Tibial nerve (tissue), 4 donors: Measurements from ENCODE around the gene BCAS3. TPM values are rescaled to one million over a fixed set of nuclear protein-coding genes. Genes with fewer than 3 reads are reported as not detected.
A peak's percentile ranks its signal among the peaks of the same experiment; 100 is the strongest.

ENCODE experiments used
- DNase-seq, 2 donors: peaks; one replicate each; pipeline ENCODE4 v3.0.0-alpha.2; 2019; ENCODE audit warnings: low spot score in 2 of 2
- H3K27ac ChIP-seq, 4 donors: fragments of 200-600 bp; sonication (generic) in 3 of 4; one replicate each; pipeline ENCODE4 v1.5.1; 2017 to 2019; ENCODE audit warnings: mild to moderate bottlenecking in 1 of 4
- H3K27me3 ChIP-seq, 2 donors: fragments of 200-600 bp; sonication (generic) in 1 of 2; one replicate each; pipeline versions ENCODE4 v1.5.1 to v1.6.0; 2017 to 2019
- H3K36me3 ChIP-seq, 3 donors: fragments of 200-600 bp; sonication (generic); one replicate each; pipeline ENCODE4 v1.5.1; 2018 to 2019
- H3K4me1 ChIP-seq, 4 donors: fragments of 200-600 bp; sonication (generic) in 3 of 4; one replicate each; pipeline ENCODE4 v1.5.1; 2017 to 2019
- H3K4me3 ChIP-seq, 4 donors: fragments of 200-600 bp; sonication (generic) in 3 of 4; one replicate each; pipeline ENCODE4 v1.5.1; 2017 to 2019; ENCODE audit warnings: mild to moderate bottlenecking in 1 of 4, moderate library complexity in 1 of 4
- H3K9me3 ChIP-seq, 4 donors: fragments of 200-600 bp; sonication (generic) in 3 of 4; one replicate each; pipeline ENCODE4 v1.5.1; 2017 to 2019
- CTCF ChIP-seq, 5 experiments: fragments of 200-600 bp in 3 of 5; fragments of 450-650 bp in 2 of 5; sonication (generic) in 3 of 5; IDR thresholded peaks; one replicate each; pipeline ENCODE4 v1.5.1; 2016 to 2019; ENCODE audit warnings: antibody characterized with exemption in 5 of 5, mild to moderate bottlenecking in 3 of 5, moderate library complexity in 2 of 5
- EP300 ChIP-seq, 2 donors: sonication (generic); formaldehyde crosslinking; IDR thresholded peaks; one replicate each; pipeline ENCODE4 v1.6.1; 2017; ENCODE audit warnings: antibody characterized with exemption in 2 of 2, mild to moderate bottlenecking in 1 of 2
- POLR2A ChIP-seq, 2 donors: fragments of 450-650 bp; IDR thresholded peaks; one replicate each; pipeline ENCODE4 v1.6.1; 2017; ENCODE audit warnings: antibody characterized with exemption in 2 of 2, mild to moderate bottlenecking in 2 of 2, moderate library complexity in 2 of 2
- WGBS, 2 donors: methylation state at CpG; one replicate each; pipeline ENCODE4 v1.1.5; 2018; 5-methylcytosine and 5-hydroxymethylcytosine counted together
- total RNA-seq, 4 donors: library from RNA; depleted of rRNA; stranded (reverse); fragments of >200 nt; gene quantifications; one replicate each; pipeline ENCODE4 v1.1.0, GENCODE V29; 2016

Gene BCAS3
- total RNA-seq, 4 donors from 2014 or later, result 26.4 to 48.1 (median 44.8) TPM

DNA sequence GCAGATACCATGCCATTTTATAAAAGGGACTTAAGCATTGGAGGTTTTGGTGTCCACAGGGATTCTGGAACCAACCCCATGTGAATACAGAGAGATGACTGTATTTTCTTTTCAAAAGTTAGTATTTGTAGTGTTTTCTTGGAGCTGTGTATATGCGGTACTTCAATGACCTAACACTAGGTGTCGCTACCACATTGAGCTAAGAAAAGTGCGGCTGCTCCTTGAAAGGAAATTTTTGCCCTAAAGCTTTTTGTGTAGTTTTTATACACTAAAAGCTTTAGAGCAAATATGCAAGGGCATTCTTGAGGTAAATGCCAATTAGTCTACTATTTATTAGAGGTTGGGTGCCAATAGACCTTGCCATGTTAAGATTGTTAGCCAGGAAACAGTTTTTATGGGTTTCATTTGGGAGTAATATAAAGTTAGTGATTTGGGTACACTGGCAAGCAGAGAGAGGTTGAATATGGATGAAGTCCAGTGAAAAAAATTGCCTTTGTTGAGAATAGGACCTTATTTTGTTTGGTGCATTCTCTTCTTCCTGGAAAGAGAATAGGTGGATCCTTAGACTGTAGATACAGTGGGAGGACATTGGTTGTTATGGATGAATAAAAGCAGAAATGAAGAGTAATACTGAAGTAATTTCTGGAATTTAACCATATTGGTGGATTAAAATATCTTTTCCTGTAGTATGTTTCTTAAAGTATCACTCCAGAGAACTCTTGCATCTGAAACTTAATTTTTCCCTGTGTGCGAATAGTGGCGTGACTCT, 43.3 kb downstream of the BCAS3 start:
- Histone ChIP-seq H3K4me1 (peaks cover 0 to 14% (median 0%) of the 10 kb centered on the region in 4 donors), H3K4me3 (no peak overlapping the region), H3K9me3 (no peaks in the 10 kb centered on the region), H3K27me3 (no peaks in the 10 kb centered on the region), H3K36me3 (no peaks in the 10 kb centered on the region), H3K27ac (no peak overlapping the region)
- TF ChIP-seq POLR2A (IDR thresholded peaks at IDR 0.05) (no peak), CTCF (IDR thresholded peaks at IDR 0.05) (peak; percentile 77 to 91 (median 83))
- peak in 1 of 2 donors; percentile 72 for DNase-seq
- 33 to 39% methylated on average over 5 of the region's 5 CpGs for WGBS, 2 donors

- Histone ChIP-seq H3K27ac (no peak overlapping the region), H3K9me3 (no peaks in the 10 kb centered on the region), H3K4me3 (no peak overlapping the region), H3K4me1 (peaks cover 0 to 16% (median 0%) of the 10 kb centered on the region in 4 donors), H3K27me3 (no peaks in the 10 kb centered on the region), H3K36me3 (no peaks in the 10 kb centered on the region)
- no peak for TF ChIP-seq POLR2A (IDR thresholded peaks at IDR 0.05)
- no peak for TF ChIP-seq CTCF (IDR thresholded peaks at IDR 0.05)
- TF ChIP-seq EP300 (IDR thresholded peaks at IDR 0.05), result no peak
- DNase-seq, result no peak
Measured at GRCh38 chr17:60724647-60725046, 47.0 kb downstream of the BCAS3 start.

GRCh38 chr17:60729854-60730253, 52.2 kb downstream of the BCAS3 start:
- peak overlapping the region in 1 of 4 donors; percentile 36 for H3K27ac ChIP-seq
- H3K36me3 ChIP-seq, result peaks cover 0 to 3% (median 0%) of the 10 kb centered on the region in 3 donors
- DNase-seq, result no peak
- no peak overlapping the region for H3K4me3 ChIP-seq
- 73 to 76% methylated on average over 6 of the region's 6 CpGs for WGBS, 2 donors
- TF ChIP-seq CTCF (IDR thresholded peaks at IDR 0.05) (no peak), POLR2A (IDR thresholded peaks at IDR 0.05) (no peak), EP300 (IDR thresholded peaks at IDR 0.05) (no peak)
- H3K9me3 ChIP-seq, result no peaks in the 10 kb centered on the region
- peaks cover 0 to 19% (median 2%) of the 10 kb centered on the region in 4 donors for H3K4me1 ChIP-seq
- no peaks in the 10 kb centered on the region for H3K27me3 ChIP-seq

GRCh38 chr17:60730273-60730672, 52.6 kb downstream of the BCAS3 start:
- 14 to 15% methylated on average over 3 of the region's 3 CpGs for WGBS, 2 donors
- Histone ChIP-seq H3K27me3 (no peaks in the 10 kb centered on the region), H3K36me3 (peaks cover 0 to 5% (median 0%) of the 10 kb centered on the region in 3 donors), H3K27ac (peak overlapping the region in 2 of 4 donors; percentile 30 to 36), H3K9me3 (peaks cover 0 to 3% (median 0%) of the 10 kb centered on the region in 4 donors), H3K4me1 (peaks cover 0 to 19% (median 2%) of the 10 kb centered on the region in 4 donors), H3K4me3 (no peak overlapping the region)
- TF ChIP-seq EP300 (IDR thresholded peaks at IDR 0.05) (no peak), POLR2A (IDR thresholded peaks at IDR 0.05) (no peak), CTCF (IDR thresholded peaks at IDR 0.05) (no peak)
- DNase-seq, result no peak

DNA sequence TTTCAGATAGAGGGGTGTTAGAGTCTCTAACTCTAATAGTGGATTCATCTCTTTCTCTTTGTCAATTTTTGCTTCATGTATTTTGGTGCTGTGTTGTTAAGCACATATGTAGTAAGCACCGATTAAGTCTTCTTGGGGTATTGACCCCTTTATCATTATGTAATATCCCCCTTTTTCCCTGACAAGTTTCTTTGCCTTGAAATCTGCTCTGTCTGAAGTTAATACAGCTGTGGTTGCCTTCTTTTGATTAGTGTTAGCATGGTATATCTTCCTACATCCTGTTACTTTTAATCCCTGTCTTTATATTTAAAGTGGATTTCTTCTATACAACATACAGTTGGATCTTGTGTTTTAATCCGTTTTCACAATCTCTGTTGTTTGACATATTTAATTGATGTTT, 60.6 kb downstream of the BCAS3 start:
- Histone ChIP-seq H3K27me3 (no peaks in the 10 kb centered on the region), H3K27ac (no peak overlapping the region), H3K36me3 (peaks cover 0 to 10% (median 0%) of the 10 kb centered on the region in 3 donors), H3K9me3 (peaks cover 0 to 6% (median 0%) of the 10 kb centered on the region in 4 donors), H3K4me3 (no peak overlapping the region), H3K4me1 (peaks cover 0 to under 1% (median 0%) of the 10 kb centered on the region in 4 donors)
- TF ChIP-seq CTCF (IDR thresholded peaks at IDR 0.05) (no peak), POLR2A (IDR thresholded peaks at IDR 0.05) (no peak), EP300 (IDR thresholded peaks at IDR 0.05) (no peak)
- DNase-seq, result no peak
- 87 to 91% methylated on average over 2 of the region's 2 CpGs for WGBS, 2 donors
